ENCODE results near the gene CLSTN3. TPM values are rescaled to one million over a fixed set of nuclear protein-coding genes. Genes with fewer than 3 reads are reported as not detected.

Gene CLSTN3
- total RNA-seq, 4 donors from 2014 or later = 13.9 to 98.7 (median 24.4) TPM

DNA sequence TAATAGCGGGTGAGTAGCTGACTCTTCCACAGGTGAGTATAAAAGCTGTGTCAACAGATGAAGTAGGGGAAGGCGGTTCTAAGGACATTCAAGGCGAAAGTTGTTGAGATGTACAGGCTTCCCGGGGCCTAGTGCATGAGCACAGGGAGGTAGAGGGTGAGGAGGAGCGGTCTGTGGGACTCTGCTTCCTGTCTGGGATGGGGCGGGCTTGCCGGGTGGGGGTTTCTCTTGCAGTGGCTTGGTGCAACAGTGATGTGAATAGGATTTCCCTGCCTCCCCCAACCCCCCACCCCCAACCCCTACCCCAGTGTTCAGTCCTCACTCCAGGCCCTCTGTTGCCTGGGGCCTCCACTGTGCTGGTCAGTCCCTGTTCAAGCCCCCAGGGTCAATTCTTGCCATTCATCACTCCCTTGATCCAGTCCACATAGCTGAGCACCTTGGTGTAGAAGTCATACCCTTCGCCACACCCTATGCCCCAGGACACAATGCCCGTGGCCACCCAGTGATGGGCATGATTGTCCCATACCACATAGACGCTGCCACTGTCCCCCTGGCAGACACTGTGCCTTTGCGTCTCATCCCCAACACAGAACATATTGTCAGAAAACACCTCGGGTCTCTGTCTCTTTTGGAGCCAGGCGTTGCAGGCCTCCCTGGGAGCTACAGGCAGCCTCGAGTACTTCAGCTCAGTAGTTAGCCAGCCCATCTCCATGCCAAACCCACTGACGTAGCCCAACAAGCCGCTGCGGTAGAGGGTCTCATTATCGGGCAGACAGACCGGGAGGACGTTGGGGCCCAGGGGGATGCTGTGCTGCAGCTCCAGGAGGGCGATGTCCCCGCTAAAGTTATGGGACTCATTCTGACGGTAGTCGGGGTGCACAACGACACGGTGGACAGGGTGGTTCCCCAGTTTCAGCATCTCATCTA is 33.9 kb upstream of the CLSTN3 start:
- no peaks in the 10 kb centered on the region for H3K36me3 ChIP-seq
- no peaks in the 10 kb centered on the region for H3K9me3 ChIP-seq
- H3K27me3 ChIP-seq = no peaks in the 10 kb centered on the region
- intact Hi-C loops (cut with DNase I; ENCODE audit: low total_unique reads) = no loop called here
- TF ChIP-seq POLR2A (IDR thresholded peaks at IDR 0.05) = no peak
- TF ChIP-seq POLR2AphosphoS5 (IDR thresholded peaks at IDR 0.05) = no peak
- no peak for DNase-seq
- no peak overlapping the region for H3K27ac ChIP-seq
- H3K4me1 ChIP-seq = peaks cover 0 to 21% (median 5%) of the 10 kb centered on the region in 4 donors
- 81 to 100% methylated on average over 1 to 26 of the region's 26 CpGs for WGBS, 2 donors (ENCODE audit: low coverage in 1 of 2)
- H3K4me3 ChIP-seq = no peak overlapping the region
- in situ Hi-C loops (cut with MboI; ENCODE audit: low pct_ligation_motif_present in 1 of 4, low pct_unique_long_range_greater_than_20kb in 1 of 4, low sequenced_read_pairs in 3 of 4) = no loop called here

DNA sequence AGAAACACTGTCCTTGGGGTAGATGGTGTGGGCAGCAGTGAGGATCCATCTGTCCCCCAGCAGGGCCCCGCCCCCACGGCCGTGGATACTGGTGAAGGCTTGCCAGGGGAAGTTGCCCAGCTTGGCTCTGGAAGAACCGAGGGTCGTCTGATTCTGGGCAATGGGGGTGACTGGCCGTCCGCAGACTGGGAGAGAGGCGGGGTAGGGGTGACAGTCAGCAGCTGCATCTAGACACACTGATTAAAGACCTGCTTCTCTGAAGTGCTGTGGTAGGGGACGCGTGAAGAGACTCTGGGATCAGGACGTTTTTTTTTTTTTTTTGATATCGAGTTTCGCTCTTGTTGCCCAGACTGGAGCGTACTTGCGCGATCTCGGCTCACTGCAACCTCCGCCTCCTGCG is 33.2 kb upstream of the CLSTN3 start:
- Histone ChIP-seq H3K4me3 (no peak overlapping the region), H3K36me3 (no peaks in the 10 kb centered on the region), H3K27me3 (no peaks in the 10 kb centered on the region), H3K4me1 (peaks cover 0 to 18% (median 5%) of the 10 kb centered on the region in 4 donors), H3K9me3 (no peaks in the 10 kb centered on the region), H3K27ac (no peak overlapping the region)
- TF ChIP-seq EP300 (IDR thresholded peaks at IDR 0.05; ENCODE audit: low read depth) (no peak), POLR2A (IDR thresholded peaks at IDR 0.05) (no peak), POLR2AphosphoS5 (IDR thresholded peaks at IDR 0.05) (no peak)
- TF ChIP-seq, protein P1, sequence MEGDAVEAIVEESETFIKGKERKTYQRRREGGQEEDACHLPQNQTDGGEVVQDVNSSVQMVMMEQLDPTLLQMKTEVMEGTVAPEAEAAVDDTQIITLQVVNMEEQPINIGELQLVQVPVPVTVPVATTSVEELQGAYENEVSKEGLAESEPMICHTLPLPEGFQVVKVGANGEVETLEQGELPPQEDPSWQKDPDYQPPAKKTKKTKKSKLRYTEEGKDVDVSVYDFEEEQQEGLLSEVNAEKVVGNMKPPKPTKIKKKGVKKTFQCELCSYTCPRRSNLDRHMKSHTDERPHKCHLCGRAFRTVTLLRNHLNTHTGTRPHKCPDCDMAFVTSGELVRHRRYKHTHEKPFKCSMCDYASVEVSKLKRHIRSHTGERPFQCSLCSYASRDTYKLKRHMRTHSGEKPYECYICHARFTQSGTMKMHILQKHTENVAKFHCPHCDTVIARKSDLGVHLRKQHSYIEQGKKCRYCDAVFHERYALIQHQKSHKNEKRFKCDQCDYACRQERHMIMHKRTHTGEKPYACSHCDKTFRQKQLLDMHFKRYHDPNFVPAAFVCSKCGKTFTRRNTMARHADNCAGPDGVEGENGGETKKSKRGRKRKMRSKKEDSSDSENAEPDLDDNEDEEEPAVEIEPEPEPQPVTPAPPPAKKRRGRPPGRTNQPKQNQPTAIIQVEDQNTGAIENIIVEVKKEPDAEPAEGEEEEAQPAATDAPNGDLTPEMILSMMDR (IDR thresholded peaks at IDR 0.05) = no peak
- intact Hi-C loops (cut with DNase I; ENCODE audit: low total_unique reads) = no loop called here
- in situ Hi-C loops (cut with MboI; ENCODE audit: low pct_ligation_motif_present in 1 of 4, low pct_unique_long_range_greater_than_20kb in 1 of 4, low sequenced_read_pairs in 3 of 4) = no loop called here
- WGBS, 2 donors (ENCODE audit: low coverage in 1 of 2) = 91% methylated on average over 19 of the region's 19 CpGs; no CpG with 5 or more reads in 1 of the 2 donors
- DNase-seq = no peak

DNA sequence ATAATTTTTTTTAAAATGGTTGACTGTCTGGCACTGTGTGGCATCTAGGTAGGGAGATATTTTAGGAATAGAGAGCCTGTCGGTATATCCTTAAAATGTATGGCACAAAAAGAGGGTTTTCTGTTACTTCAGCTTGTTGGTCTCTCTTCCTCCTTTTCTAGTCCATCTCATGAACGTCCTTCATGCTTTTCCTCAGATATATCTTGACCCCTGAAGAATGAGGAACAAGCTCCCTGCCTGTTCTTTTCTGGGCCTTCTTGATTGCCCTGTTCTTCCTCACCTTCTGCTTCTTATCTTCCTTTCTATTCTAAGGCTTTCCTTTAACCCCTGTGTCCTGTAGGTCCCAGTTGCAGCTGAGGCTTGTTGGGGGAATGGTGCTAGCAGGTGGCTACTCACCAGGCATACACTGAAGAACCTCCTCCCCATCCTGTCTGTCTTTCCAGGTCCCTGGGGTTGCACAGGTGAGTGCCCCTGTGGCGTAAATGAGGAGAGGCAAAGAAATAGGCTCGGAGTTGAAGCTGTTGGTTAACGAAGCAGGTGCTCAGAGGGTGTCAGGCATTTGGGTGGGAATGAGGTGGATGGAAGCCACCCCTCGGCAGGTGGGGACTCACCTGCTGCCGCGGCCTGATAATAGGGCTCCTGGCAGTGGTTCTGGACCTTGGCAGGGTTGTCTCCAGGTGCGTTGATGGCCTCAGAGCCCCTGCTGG is 30.7 kb upstream of the CLSTN3 start:
- intact Hi-C loops (cut with DNase I; ENCODE audit: low total_unique reads) = no loop called here
- WGBS, 2 donors (ENCODE audit: low coverage in 1 of 2) = 86 to 93% methylated on average over 3 to 9 of the region's 9 CpGs
- in situ Hi-C loops (cut with MboI; ENCODE audit: low pct_ligation_motif_present in 1 of 4, low pct_unique_long_range_greater_than_20kb in 1 of 4, low sequenced_read_pairs in 3 of 4) = no loop called here

DNA sequence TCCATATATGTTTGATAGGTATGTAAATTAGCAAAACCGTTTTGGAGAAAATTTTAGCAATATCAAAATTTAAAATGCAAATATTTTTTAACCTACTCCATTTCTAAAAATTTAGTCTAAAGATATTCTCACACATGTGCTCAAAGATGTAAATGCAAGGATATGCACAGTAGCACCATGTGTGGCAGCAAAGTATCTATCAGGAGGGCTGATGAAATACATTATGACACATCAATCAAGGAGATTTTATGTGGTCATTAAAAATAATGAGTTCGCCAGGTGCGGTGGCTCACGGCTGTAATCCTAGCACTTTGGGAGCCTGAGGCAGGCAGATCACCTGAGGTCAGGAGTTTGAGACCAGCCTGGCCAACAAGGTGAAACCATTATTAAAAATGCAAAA is 29.9 kb upstream of the CLSTN3 start:
- in situ Hi-C loops (cut with MboI; ENCODE audit: low pct_ligation_motif_present in 1 of 4, low pct_unique_long_range_greater_than_20kb in 1 of 4, low sequenced_read_pairs in 3 of 4) (loop anchor here (10.0 to 25.0 kb wide), 3 partner anchors 155 to 188 kb away; partner anchors contain the start of genes C12orf57 (in 3 of the 4), RNU7-1 (in 3 of the 4), ATN1 (in 2 of the 4) and ENO2 (in 1 of the 4)), intact Hi-C loops (cut with DNase I; ENCODE audit: low total_unique reads) (loop anchor here (10.0 kb wide), 1 partner anchor 135 kb away; no protein-coding TSS in a partner anchor)
- TF ChIP-seq POLR2A (IDR thresholded peaks at IDR 0.05) = no peak
- TF ChIP-seq POLR2AphosphoS5 (IDR thresholded peaks at IDR 0.05) = no peak
- TF ChIP-seq, protein P1 (IDR thresholded peaks at IDR 0.05) = no peak
- TF ChIP-seq EP300 (IDR thresholded peaks at IDR 0.05; ENCODE audit: low read depth) = no peak
- DNase-seq = no peak
- Histone ChIP-seq H3K4me1 (no peaks in the 10 kb centered on the region), H3K9me3 (no peaks in the 10 kb centered on the region), H3K4me3 (no peak overlapping the region), H3K27ac (no peak overlapping the region), H3K36me3 (no peaks in the 10 kb centered on the region), H3K27me3 (no peaks in the 10 kb centered on the region)
- WGBS, 2 donors (ENCODE audit: low coverage in 1 of 2) = 86 to 95% methylated on average over 4 of the region's 4 CpGs

More for the DNA sequence above, 30.7 kb upstream of the CLSTN3 start:
- no peaks in the 10 kb centered on the region for H3K4me1 ChIP-seq
- TF ChIP-seq POLR2AphosphoS5 (IDR thresholded peaks at IDR 0.05) (no peak), POLR2A (IDR thresholded peaks at IDR 0.05) (no peak), EP300 (IDR thresholded peaks at IDR 0.05; ENCODE audit: low read depth) (no peak)
- TF ChIP-seq, protein P1 (IDR thresholded peaks at IDR 0.05) = no peak
- no peak for DNase-seq
- no peaks in the 10 kb centered on the region for H3K27me3 ChIP-seq
- no peaks in the 10 kb centered on the region for H3K9me3 ChIP-seq
- no peaks in the 10 kb centered on the region for H3K36me3 ChIP-seq
- no peak overlapping the region for H3K4me3 ChIP-seq
- H3K27ac ChIP-seq = no peak overlapping the region

All from transverse colon (tissue), 4 donors.